ENCODE results near the gene MTG2.

MTG2 gene

GRCh38 chr20:62143957-62144825 is 38.6 kb upstream of the MTG2 start (continued):
- TF ChIP-seq TRIM28 (IDR thresholded peaks at IDR 0.05; ENCODE audit: borderline replicate concordance, low read length) (no peak), ZNF704 (tag by site-specific recombination; IDR thresholded peaks at IDR 0.05) (no peak), ZNF155 (tag by site-specific recombination; IDR thresholded peaks at IDR 0.05) (no peak), ZNF76 (tag by site-specific recombination; IDR thresholded peaks at IDR 0.05; ENCODE audit: borderline replicate concordance, low read depth) (no peak), ZNF350 (tag by site-specific recombination; IDR thresholded peaks at IDR 0.05) (no peak), BCL6B (tag by site-specific recombination; IDR thresholded peaks at IDR 0.05) (no peak), ZNF558 (tag by site-specific recombination; IDR thresholded peaks at IDR 0.05) (no peak), KLF9 (tag by site-specific recombination; IDR thresholded peaks at IDR 0.05; ENCODE audit: low read depth) (peak; percentile 73), ZBTB10 (tag by site-specific recombination; IDR thresholded peaks at IDR 0.05) (peak; percentile 78), ZEB2 (tag by site-specific recombination; IDR thresholded peaks at IDR 0.05) (peak; percentile 72; the same call in 1 of the 2 replicates), GLIS2 (tag by site-specific recombination; IDR thresholded peaks at IDR 0.05) (peak; percentile 92), KLF1 (tag by site-specific recombination; IDR thresholded peaks at IDR 0.05) (0 out of 2 replicates have a peak, but pooled peaks have one; percentile 9), ZNF426 (tag by site-specific recombination; IDR thresholded peaks at IDR 0.05) (no peak), ZNF510 (tag by site-specific recombination; IDR thresholded peaks at IDR 0.05; ENCODE audit: insufficient replicate concordance) (no peak), ZNF548 (tag by site-specific recombination; IDR thresholded peaks at IDR 0.05) (no peak), ZNF529 (tag by site-specific recombination; IDR thresholded peaks at IDR 0.05; ENCODE audit: insufficient replicate concordance) (no peak), AEBP2 (tag by site-specific recombination; IDR thresholded peaks at IDR 0.05; ENCODE audit: borderline replicate concordance) (no peak), KLF8 (tag by site-specific recombination; IDR thresholded peaks at IDR 0.05) (no peak; the same call in 1 of the 2 replicates), ZNF629 (tag by site-specific recombination; IDR thresholded peaks at IDR 0.05) (0 out of 2 replicates have a peak, but pooled peaks have one; percentile 24), ZFP41 (tag by site-specific recombination; IDR thresholded peaks at IDR 0.05; ENCODE audit: borderline replicate concordance) (no peak)
- TF ChIP-seq, protein P1, sequence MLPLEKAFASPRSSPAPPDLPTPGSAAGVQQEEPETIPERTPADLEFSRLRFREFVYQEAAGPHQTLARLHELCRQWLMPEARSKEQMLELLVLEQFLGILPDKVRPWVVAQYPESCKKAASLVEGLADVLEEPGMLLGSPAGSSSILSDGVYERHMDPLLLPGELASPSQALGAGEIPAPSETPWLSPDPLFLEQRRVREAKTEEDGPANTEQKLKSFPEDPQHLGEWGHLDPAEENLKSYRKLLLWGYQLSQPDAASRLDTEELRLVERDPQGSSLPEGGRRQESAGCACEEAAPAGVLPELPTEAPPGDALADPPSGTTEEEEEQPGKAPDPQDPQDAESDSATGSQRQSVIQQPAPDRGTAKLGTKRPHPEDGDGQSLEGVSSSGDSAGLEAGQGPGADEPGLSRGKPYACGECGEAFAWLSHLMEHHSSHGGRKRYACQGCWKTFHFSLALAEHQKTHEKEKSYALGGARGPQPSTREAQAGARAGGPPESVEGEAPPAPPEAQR (tag by site-specific recombination; IDR thresholded peaks at IDR 0.05) = no peak
- TF ChIP-seq, protein P2, sequence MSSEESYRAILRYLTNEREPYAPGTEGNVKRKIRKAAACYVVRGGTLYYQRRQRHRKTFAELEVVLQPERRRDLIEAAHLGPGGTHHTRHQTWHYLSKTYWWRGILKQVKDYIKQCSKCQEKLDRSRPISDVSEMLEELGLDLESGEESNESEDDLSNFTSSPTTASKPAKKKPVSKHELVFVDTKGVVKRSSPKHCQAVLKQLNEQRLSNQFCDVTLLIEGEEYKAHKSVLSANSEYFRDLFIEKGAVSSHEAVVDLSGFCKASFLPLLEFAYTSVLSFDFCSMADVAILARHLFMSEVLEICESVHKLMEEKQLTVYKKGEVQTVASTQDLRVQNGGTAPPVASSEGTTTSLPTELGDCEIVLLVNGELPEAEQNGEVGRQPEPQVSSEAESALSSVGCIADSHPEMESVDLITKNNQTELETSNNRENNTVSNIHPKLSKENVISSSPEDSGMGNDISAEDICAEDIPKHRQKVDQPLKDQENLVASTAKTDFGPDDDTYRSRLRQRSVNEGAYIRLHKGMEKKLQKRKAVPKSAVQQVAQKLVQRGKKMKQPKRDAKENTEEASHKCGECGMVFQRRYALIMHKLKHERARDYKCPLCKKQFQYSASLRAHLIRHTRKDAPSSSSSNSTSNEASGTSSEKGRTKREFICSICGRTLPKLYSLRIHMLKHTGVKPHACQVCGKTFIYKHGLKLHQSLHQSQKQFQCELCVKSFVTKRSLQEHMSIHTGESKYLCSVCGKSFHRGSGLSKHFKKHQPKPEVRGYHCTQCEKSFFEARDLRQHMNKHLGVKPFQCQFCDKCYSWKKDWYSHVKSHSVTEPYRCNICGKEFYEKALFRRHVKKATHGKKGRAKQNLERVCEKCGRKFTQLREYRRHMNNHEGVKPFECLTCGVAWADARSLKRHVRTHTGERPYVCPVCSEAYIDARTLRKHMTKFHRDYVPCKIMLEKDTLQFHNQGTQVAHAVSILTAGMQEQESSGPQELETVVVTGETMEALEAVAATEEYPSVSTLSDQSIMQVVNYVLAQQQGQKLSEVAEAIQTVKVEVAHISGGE (tag by site-specific recombination; conservative IDR thresholded peaks at IDR 0.05; ENCODE audit: low read depth) = peak; percentile 72
- TF ChIP-seq, protein P3, sequence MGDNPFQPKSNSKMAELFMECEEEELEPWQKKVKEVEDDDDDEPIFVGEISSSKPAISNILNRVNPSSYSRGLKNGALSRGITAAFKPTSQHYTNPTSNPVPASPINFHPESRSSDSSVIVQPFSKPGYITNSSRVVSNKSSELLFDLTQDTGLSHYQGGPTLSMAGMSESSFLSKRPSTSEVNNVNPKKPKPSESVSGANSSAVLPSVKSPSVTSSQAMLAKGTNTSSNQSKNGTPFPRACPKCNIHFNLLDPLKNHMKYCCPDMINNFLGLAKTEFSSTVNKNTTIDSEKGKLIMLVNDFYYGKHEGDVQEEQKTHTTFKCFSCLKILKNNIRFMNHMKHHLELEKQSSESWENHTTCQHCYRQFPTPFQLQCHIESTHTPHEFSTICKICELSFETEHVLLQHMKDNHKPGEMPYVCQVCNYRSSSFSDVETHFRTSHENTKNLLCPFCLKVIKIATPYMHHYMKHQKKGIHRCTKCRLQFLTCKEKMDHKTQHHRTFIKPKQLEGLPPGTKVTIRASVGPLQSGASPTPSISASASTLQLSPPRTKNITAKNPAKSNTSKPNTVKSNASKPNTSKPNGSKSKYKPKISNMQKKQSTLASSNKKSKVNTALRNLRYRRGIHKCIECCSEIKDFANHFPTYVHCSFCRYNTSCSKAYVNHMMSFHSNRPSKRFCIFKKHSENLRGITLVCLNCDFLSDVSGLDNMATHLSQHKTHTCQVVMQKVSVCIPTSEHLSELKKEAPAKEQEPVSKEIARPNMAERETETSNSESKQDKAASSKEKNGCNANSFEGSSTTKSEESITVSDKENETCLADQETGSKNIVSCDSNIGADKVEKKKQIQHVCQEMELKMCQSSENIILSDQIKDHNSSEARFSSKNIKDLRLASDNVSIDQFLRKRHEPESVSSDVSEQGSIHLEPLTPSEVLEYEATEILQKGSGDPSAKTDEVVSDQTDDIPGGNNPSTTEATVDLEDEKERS (tag by site-specific recombination; IDR thresholded peaks at IDR 0.05) = no peak
